MM.1S (cell line): ENCODE data around the gene SAC3D1.

Experiments
- DNase-seq: peaks from one replicate; pipeline ENCODE4 v3.0.0-alpha.2; 2015
- H2AFZ ChIP-seq: fragments of 300-600 bp; sonication (generic); 2 replicates; pipeline ENCODE4 v1.6.0; 2016; ENCODE audit warnings: antibody characterized with exemption, low read length
- H3F3A ChIP-seq: fragments of 300-600 bp; sonication (generic); 2 replicates; pipeline ENCODE4 v1.6.1; 2016; ENCODE audit warnings: mild to moderate bottlenecking, antibody characterized with exemption, low read length, moderate library complexity, mixed read lengths; ENCODE audit not compliant: insufficient read depth
- H3K27ac ChIP-seq: fragments of 300-600 bp; sonication (generic); 2 replicates; pipeline ENCODE4 v1.5.1; 2016; ENCODE audit warnings: mild to moderate bottlenecking, low read length
- H3K27me3 ChIP-seq: fragments of 300-600 bp; sonication (generic); replicated peaks from 2 replicates; pipeline ENCODE4 v1.6.0; 2016; ENCODE audit warnings: low read length; ENCODE audit not compliant: insufficient read depth
- H3K36me3 ChIP-seq: fragments of 300-600 bp; sonication (generic); replicated peaks from 2 replicates; pipeline ENCODE4 v1.6.1; 2016; ENCODE audit warnings: mild to moderate bottlenecking, low read length, mixed read lengths; ENCODE audit not compliant: insufficient read depth
- H3K4me1 ChIP-seq: fragments of 300-600 bp; sonication (generic); 2 replicates; pipeline ENCODE4 v1.6.1; 2016; ENCODE audit warnings: low read length, mixed read lengths
- H3K4me2 ChIP-seq: fragments of 300-600 bp; sonication (generic); 2 replicates; pipeline ENCODE4 v1.6.0; 2016; ENCODE audit warnings: low read depth, low read length
- H3K4me3 ChIP-seq: fragments of 300-600 bp; sonication (generic); 2 replicates; pipeline ENCODE4 v1.5.1; 2016; ENCODE audit warnings: low read length, mixed read lengths
- H3K79me2 ChIP-seq: fragments of 300-600 bp; sonication (generic); 2 replicates; pipeline ENCODE4 v1.6.1; 2016; ENCODE audit warnings: mixed run types, low read length, mixed read lengths
- H3K9ac ChIP-seq: fragments of 300-600 bp; sonication (generic); 2 replicates; pipeline ENCODE4 v1.6.1; 2016; ENCODE audit warnings: low read length, mixed read lengths
- H3K9me2 ChIP-seq: fragments of 300-600 bp; sonication (generic); replicated peaks from 2 replicates; pipeline ENCODE4 v1.6.1; 2016; ENCODE audit warnings: mild to moderate bottlenecking, low read length, mixed read lengths; ENCODE audit not compliant: insufficient read depth
- H3K9me3 ChIP-seq: fragments of 300-600 bp; sonication (generic); replicated peaks from 2 replicates; pipeline ENCODE4 v1.6.1; 2016; ENCODE audit warnings: mild to moderate bottlenecking, low read length, mixed read lengths; ENCODE audit not compliant: insufficient read depth
- H4K20me1 ChIP-seq: fragments of 300-600 bp; sonication (generic); 2 replicates; pipeline ENCODE4 v1.6.1; 2016; ENCODE audit warnings: mild to moderate bottlenecking, low read length, moderate library complexity, mixed read lengths; ENCODE audit not compliant: insufficient read depth
- EZH2 ChIP-seq: fragments of 300-600 bp; sonication (generic); optimal IDR thresholded peaks from 2 replicates; pipeline ENCODE3; 2017; ENCODE audit warnings: low read depth, mild to moderate bottlenecking, antibody characterized with exemption, low read length, mixed read lengths
- EZH2phosphoT487 ChIP-seq: fragments of 300-600 bp; sonication (generic); IDR thresholded peaks from 2 replicates; pipeline ENCODE4 v1.6.1; 2018; ENCODE audit warnings: antibody characterized with exemption, low read length
- TF ChIP-seq, protein P1 (sequence below): fragments of 300-600 bp; sonication (generic); IDR thresholded peaks from 2 replicates; pipeline ENCODE4 v1.5.1; 2016; ENCODE audit warnings: antibody characterized with exemption, low read length, mixed read lengths

SAC3D1 gene

DNA sequence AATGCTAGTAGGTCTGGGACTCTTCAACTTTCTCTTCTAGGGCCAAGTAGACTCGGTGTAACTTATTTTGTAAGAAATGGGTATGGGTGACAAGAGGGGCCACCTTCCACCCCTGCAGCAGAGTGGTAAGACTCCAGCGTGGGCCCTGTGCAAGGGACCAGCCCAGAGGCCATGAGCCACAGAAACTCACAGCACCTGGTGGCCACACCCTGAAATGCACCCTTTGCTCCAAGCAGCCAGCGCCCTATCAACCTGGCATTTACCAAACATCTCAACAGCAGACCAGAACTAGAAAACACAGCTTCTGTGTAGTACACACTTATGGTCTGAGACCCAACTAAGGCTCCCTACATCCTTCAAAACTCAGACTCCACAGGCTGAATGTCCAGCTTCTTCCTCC is 37.1 kb downstream of the SAC3D1 start:
- H3K4me3 ChIP-seq, result no peak overlapping the region
- H3K4me1 ChIP-seq, result peaks cover 30% of the 10 kb centered on the region
- H3K79me2 ChIP-seq, result peaks cover 63% of the 10 kb centered on the region
- TF ChIP-seq EZH2, result no peak
- TF ChIP-seq, protein P1, sequence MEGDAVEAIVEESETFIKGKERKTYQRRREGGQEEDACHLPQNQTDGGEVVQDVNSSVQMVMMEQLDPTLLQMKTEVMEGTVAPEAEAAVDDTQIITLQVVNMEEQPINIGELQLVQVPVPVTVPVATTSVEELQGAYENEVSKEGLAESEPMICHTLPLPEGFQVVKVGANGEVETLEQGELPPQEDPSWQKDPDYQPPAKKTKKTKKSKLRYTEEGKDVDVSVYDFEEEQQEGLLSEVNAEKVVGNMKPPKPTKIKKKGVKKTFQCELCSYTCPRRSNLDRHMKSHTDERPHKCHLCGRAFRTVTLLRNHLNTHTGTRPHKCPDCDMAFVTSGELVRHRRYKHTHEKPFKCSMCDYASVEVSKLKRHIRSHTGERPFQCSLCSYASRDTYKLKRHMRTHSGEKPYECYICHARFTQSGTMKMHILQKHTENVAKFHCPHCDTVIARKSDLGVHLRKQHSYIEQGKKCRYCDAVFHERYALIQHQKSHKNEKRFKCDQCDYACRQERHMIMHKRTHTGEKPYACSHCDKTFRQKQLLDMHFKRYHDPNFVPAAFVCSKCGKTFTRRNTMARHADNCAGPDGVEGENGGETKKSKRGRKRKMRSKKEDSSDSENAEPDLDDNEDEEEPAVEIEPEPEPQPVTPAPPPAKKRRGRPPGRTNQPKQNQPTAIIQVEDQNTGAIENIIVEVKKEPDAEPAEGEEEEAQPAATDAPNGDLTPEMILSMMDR, result peak; percentile 76
- no peaks in the 10 kb centered on the region for H3K27me3 ChIP-seq
- H3F3A ChIP-seq, result peaks cover 18% of the 10 kb centered on the region; the same call in 1 of the 2 replicates
- no peaks in the 10 kb centered on the region for H3K9me3 ChIP-seq
- no peaks in the 10 kb centered on the region for H4K20me1 ChIP-seq
- H3K9me2 ChIP-seq, result no peaks in the 10 kb centered on the region
- no peak overlapping the region for H2AFZ ChIP-seq
- H3K4me2 ChIP-seq, result no peak overlapping the region
- peak; percentile 65 for DNase-seq
- H3K27ac ChIP-seq, result peak overlapping the region; percentile 37; the same call in 1 of the 2 replicates
- H3K9ac ChIP-seq, result no peak overlapping the region
- 0 out of 2 replicates have a peak, but pooled peaks cover 6% of the 10 kb centered on the region for H3K36me3 ChIP-seq

DNA sequence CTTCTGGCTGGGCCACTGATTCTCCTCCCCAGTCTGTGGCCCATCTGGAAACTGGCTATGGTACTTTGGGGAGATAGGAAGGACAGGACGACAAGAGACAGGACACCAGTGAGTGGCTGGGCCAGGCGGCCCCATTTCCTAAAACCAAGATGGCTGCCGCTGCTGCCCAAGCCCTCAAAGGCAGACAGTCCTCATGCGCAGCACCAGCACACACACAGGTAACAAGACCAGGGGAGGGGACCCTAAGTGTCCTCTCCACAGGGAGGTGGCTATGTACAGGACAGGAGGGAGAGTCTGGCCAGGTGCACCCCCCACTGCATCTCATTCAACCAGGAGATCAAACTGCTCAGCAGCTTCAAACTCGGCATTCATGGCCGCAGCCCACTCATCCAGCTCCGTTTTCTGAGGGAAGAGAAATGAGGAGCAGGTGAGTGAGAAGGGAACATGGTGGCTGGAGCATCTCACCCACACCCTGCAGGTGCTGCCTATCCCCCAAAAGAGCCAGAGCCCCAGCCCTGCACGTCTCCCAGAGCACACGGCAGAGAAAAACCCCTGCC is 37.9 kb downstream of the SAC3D1 start:
- H3K4me3 ChIP-seq, result no peak overlapping the region
- H3K4me2 ChIP-seq, result peak overlapping the region; percentile 12; the same call in 1 of the 2 replicates
- H4K20me1 ChIP-seq, result no peaks in the 10 kb centered on the region
- H3K27me3 ChIP-seq, result no peaks in the 10 kb centered on the region
- H3K9ac ChIP-seq, result no peak overlapping the region
- H3K9me3 ChIP-seq, result no peaks in the 10 kb centered on the region
- peak overlapping the region; percentile 37; the same call in 1 of the 2 replicates for H3K27ac ChIP-seq
- H3K9me2 ChIP-seq, result no peaks in the 10 kb centered on the region
- peaks cover 30% of the 10 kb centered on the region for H3K4me1 ChIP-seq
- H3F3A ChIP-seq, result peaks cover 18% of the 10 kb centered on the region; the same call in 1 of the 2 replicates
- H3K36me3 ChIP-seq, result 0 out of 2 replicates have a peak, but pooled peaks cover 6% of the 10 kb centered on the region
- H3K79me2 ChIP-seq, result peaks cover 70% of the 10 kb centered on the region
- DNase-seq, result no peak
- H2AFZ ChIP-seq, result no peak overlapping the region
- no peak for TF ChIP-seq EZH2
- TF ChIP-seq, protein P1, result no peak
- no peak for TF ChIP-seq EZH2phosphoT487

DNA sequence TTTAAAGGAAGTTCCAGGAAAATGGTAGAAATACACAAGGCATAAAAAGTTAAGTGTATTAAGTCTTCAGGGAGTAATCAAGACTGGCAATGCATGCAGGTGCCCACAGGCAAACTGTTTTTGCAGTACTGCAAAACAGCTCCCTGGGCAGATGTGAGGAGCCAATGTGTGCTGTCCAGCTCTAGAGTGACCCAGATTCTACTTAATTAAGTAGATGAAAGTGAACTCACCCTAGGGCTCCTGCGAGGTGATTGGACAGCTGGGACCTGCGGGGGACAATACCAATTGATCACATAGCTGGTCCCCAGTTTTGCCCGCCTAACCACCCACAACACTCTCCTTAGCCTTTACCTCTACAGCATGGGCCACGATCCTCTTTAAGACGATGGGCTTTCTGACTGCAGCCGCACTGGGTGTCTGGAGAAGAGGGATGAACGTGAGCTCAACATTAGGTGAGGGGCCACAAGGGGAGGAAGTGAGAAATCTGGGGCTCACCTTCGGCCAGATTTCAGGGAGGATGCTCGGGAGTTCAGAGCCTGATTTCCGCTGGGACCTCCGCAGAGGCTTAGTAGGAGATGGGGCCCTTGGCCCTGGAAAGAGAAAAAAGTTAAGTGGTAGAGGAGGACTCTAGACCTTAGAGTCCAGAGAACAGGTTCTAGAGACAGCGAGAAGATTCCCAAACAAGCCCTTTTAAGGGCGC is 42.3 kb downstream of the SAC3D1 start:
- Histone ChIP-seq H3K36me3 (peaks cover 3% of the 10 kb centered on the region; the same call in 1 of the 2 replicates), H3F3A (peaks cover 30% of the 10 kb centered on the region), H3K27me3 (no peaks in the 10 kb centered on the region), H4K20me1 (no peaks in the 10 kb centered on the region), H3K4me1 (peaks cover 57% of the 10 kb centered on the region), H2AFZ (peak overlapping the region; percentile 71), H3K9me3 (no peaks in the 10 kb centered on the region), H3K4me3 (peak overlapping the region; percentile 84), H3K27ac (peak overlapping the region; percentile 74), H3K9me2 (no peaks in the 10 kb centered on the region), H3K79me2 (peaks cover 93% of the 10 kb centered on the region), H3K4me2 (peak overlapping the region; percentile 85), H3K9ac (peak overlapping the region; percentile 88)
- DNase-seq, result no peak
- TF ChIP-seq EZH2phosphoT487, result no peak
- TF ChIP-seq, protein P1, result no peak
- TF ChIP-seq EZH2, result no peak
